MM.1S (cell line): ENCODE data around the gene LMCD1.

Source experiments
- DNase-seq: peaks from one replicate; pipeline ENCODE4 v3.0.0-alpha.2; 2015
- H2AFZ ChIP-seq: fragments of 300-600 bp; sonication (generic); 2 replicates; pipeline ENCODE4 v1.6.0; 2016; ENCODE audit warnings: antibody characterized with exemption, low read length
- H3F3A ChIP-seq: fragments of 300-600 bp; sonication (generic); 2 replicates; pipeline ENCODE4 v1.6.1; 2016; ENCODE audit warnings: mild to moderate bottlenecking, antibody characterized with exemption, low read length, moderate library complexity, mixed read lengths; ENCODE audit not compliant: insufficient read depth
- H3K27ac ChIP-seq: fragments of 300-600 bp; sonication (generic); 2 replicates; pipeline ENCODE4 v1.5.1; 2016; ENCODE audit warnings: mild to moderate bottlenecking, low read length
- H3K27me3 ChIP-seq: fragments of 300-600 bp; sonication (generic); replicated peaks from 2 replicates; pipeline ENCODE4 v1.6.0; 2016; ENCODE audit warnings: low read length; ENCODE audit not compliant: insufficient read depth
- H3K36me3 ChIP-seq: fragments of 300-600 bp; sonication (generic); replicated peaks from 2 replicates; pipeline ENCODE4 v1.6.1; 2016; ENCODE audit warnings: mild to moderate bottlenecking, low read length, mixed read lengths; ENCODE audit not compliant: insufficient read depth
- H3K4me1 ChIP-seq: fragments of 300-600 bp; sonication (generic); 2 replicates; pipeline ENCODE4 v1.6.1; 2016; ENCODE audit warnings: low read length, mixed read lengths
- H3K4me2 ChIP-seq: fragments of 300-600 bp; sonication (generic); 2 replicates; pipeline ENCODE4 v1.6.0; 2016; ENCODE audit warnings: low read depth, low read length
- H3K4me3 ChIP-seq: fragments of 300-600 bp; sonication (generic); 2 replicates; pipeline ENCODE4 v1.5.1; 2016; ENCODE audit warnings: low read length, mixed read lengths
- H3K79me2 ChIP-seq: fragments of 300-600 bp; sonication (generic); 2 replicates; pipeline ENCODE4 v1.6.1; 2016; ENCODE audit warnings: mixed run types, low read length, mixed read lengths
- H3K9ac ChIP-seq: fragments of 300-600 bp; sonication (generic); 2 replicates; pipeline ENCODE4 v1.6.1; 2016; ENCODE audit warnings: low read length, mixed read lengths
- H3K9me2 ChIP-seq: fragments of 300-600 bp; sonication (generic); replicated peaks from 2 replicates; pipeline ENCODE4 v1.6.1; 2016; ENCODE audit warnings: mild to moderate bottlenecking, low read length, mixed read lengths; ENCODE audit not compliant: insufficient read depth
- H3K9me3 ChIP-seq: fragments of 300-600 bp; sonication (generic); replicated peaks from 2 replicates; pipeline ENCODE4 v1.6.1; 2016; ENCODE audit warnings: mild to moderate bottlenecking, low read length, mixed read lengths; ENCODE audit not compliant: insufficient read depth
- H4K20me1 ChIP-seq: fragments of 300-600 bp; sonication (generic); 2 replicates; pipeline ENCODE4 v1.6.1; 2016; ENCODE audit warnings: mild to moderate bottlenecking, low read length, moderate library complexity, mixed read lengths; ENCODE audit not compliant: insufficient read depth
- CTCF ChIP-seq: fragments of 300-600 bp; sonication (generic); IDR thresholded peaks from 2 replicates; pipeline ENCODE4 v1.5.1; 2016; ENCODE audit warnings: antibody characterized with exemption, low read length, mixed read lengths
- EZH2 ChIP-seq: fragments of 300-600 bp; sonication (generic); optimal IDR thresholded peaks from 2 replicates; pipeline ENCODE3; 2017; ENCODE audit warnings: low read depth, mild to moderate bottlenecking, antibody characterized with exemption, low read length, mixed read lengths
- EZH2phosphoT487 ChIP-seq: fragments of 300-600 bp; sonication (generic); IDR thresholded peaks from 2 replicates; pipeline ENCODE4 v1.6.1; 2018; ENCODE audit warnings: antibody characterized with exemption, low read length

The LMCD1 gene

GRCh38 chr3:8524249-8524648, 22.6 kb downstream of the LMCD1 start:
- Histone ChIP-seq H3K9me3 (no peaks in the 10 kb centered on the region), H3K79me2 (no peaks in the 10 kb centered on the region), H3K4me2 (no peak overlapping the region), H2AFZ (no peak overlapping the region), H3K9ac (no peak overlapping the region), H3K27me3 (no peaks in the 10 kb centered on the region), H4K20me1 (no peaks in the 10 kb centered on the region), H3F3A (no peaks in the 10 kb centered on the region), H3K4me1 (no peaks in the 10 kb centered on the region), H3K4me3 (no peak overlapping the region), H3K27ac (no peak overlapping the region), H3K9me2 (no peaks in the 10 kb centered on the region), H3K36me3 (no peaks in the 10 kb centered on the region)
- DNase-seq = no peak
- TF ChIP-seq EZH2phosphoT487 = no peak
- TF ChIP-seq EZH2 = no peak
- TF ChIP-seq CTCF = no peak

- H3K9me3 ChIP-seq = no peaks in the 10 kb centered on the region
- no peak overlapping the region for H3K27ac ChIP-seq
- no peak overlapping the region for H3K9ac ChIP-seq
- H3K4me1 ChIP-seq = no peaks in the 10 kb centered on the region
- no peak overlapping the region for H3K4me2 ChIP-seq
- H3K9me2 ChIP-seq = no peaks in the 10 kb centered on the region
- no peak overlapping the region for H3K4me3 ChIP-seq
- H3K79me2 ChIP-seq = no peaks in the 10 kb centered on the region
- no peaks in the 10 kb centered on the region for H3K27me3 ChIP-seq
- H2AFZ ChIP-seq = no peak overlapping the region
- TF ChIP-seq EZH2phosphoT487 (no peak), CTCF (no peak), EZH2 (no peak)
- no peaks in the 10 kb centered on the region for H3F3A ChIP-seq
- no peaks in the 10 kb centered on the region for H3K36me3 ChIP-seq
- no peak for DNase-seq
- no peaks in the 10 kb centered on the region for H4K20me1 ChIP-seq
These were observed 23.2 kb downstream of the LMCD1 start for GRCh38 chr3:8524656-8525399.

- DNase-seq = no peak
- Histone ChIP-seq H2AFZ (no peak overlapping the region), H3K79me2 (no peaks in the 10 kb centered on the region), H3K4me3 (no peak overlapping the region), H3K36me3 (no peaks in the 10 kb centered on the region), H3K27me3 (no peaks in the 10 kb centered on the region), H4K20me1 (no peaks in the 10 kb centered on the region), H3K4me1 (no peaks in the 10 kb centered on the region), H3K9me3 (no peaks in the 10 kb centered on the region), H3K27ac (no peak overlapping the region), H3K9me2 (no peaks in the 10 kb centered on the region), H3K4me2 (no peak overlapping the region), H3F3A (no peaks in the 10 kb centered on the region), H3K9ac (no peak overlapping the region)
- TF ChIP-seq EZH2 (no peak), EZH2phosphoT487 (no peak), CTCF (no peak)
These were observed 24.3 kb downstream of the LMCD1 start for GRCh38 chr3:8525893-8526292.
